Esophagus muscularis mucosa (tissue), 4 donors: Measurements from ENCODE around the gene GLOD4.

Source experiments
- CTCF ChIP-seq, 3 experiments: fragments of 200-600 bp in 2 of 3; fragments of 450-650 bp in 1 of 3; sonication (generic) in 2 of 3; IDR thresholded peaks; one replicate each; pipeline ENCODE4 v1.5.1; 2017 to 2019; ENCODE audit warnings: antibody characterized with exemption in 3 of 3, mild to moderate bottlenecking in 2 of 3, moderate library complexity in 1 of 3
- EP300 ChIP-seq: sonication (generic); formaldehyde crosslinking; IDR thresholded peaks from one replicate; pipeline ENCODE4 v1.6.1; 2017; ENCODE audit warnings: antibody characterized with exemption
- POLR2A ChIP-seq: fragments of 450-650 bp; IDR thresholded peaks from one replicate; pipeline ENCODE4 v1.6.1; 2017; ENCODE audit warnings: antibody characterized with exemption, moderate library complexity, mild to moderate bottlenecking, low read depth
- POLR2AphosphoS5 ChIP-seq, 2 donors: sonication (generic); formaldehyde crosslinking; IDR thresholded peaks; one replicate each; pipeline ENCODE4 v1.6.1; 2017; ENCODE audit warnings: antibody characterized with exemption in 2 of 2

- TF ChIP-seq CTCF (IDR thresholded peaks at IDR 0.05) = no peak
- no peak for TF ChIP-seq POLR2A
- TF ChIP-seq POLR2AphosphoS5 (IDR thresholded peaks at IDR 0.05) = no peak
- no peak for TF ChIP-seq EP300
Observed at GRCh38 chr17:828761-829160, 46.7 kb upstream of the GLOD4 start.
